Measurements from ENCODE around the gene ODC1.

Gene ODC1

GRCh38 chr2:10487081-10487740, 39.1 kb upstream of the ODC1 start:
- H3K4me1 ChIP-seq (ENCODE audit: insufficient read depth, low read length): no peaks in the 10 kb centered on the region
- H3K4me2 ChIP-seq (ENCODE audit: insufficient read depth, low read length): no peak overlapping the region
- no peak overlapping the region for H3K9ac ChIP-seq (ENCODE audit: low read depth, low read length)
- peaks cover 2% of the 10 kb centered on the region for H3K9me3 ChIP-seq (ENCODE audit: insufficient read depth, low read length, severe bottlenecking)
- no peaks in the 10 kb centered on the region for H4K20me1 ChIP-seq (ENCODE audit: insufficient read depth, low read length)
- H3K27me3 ChIP-seq (ENCODE audit: insufficient read depth, low read length, poor library complexity): peaks cover 10% of the 10 kb centered on the region
- no peak for TF ChIP-seq EZH2 (IDR thresholded peaks at IDR 0.05; ENCODE audit: borderline replicate concordance, low read depth, low read length, severe bottlenecking)
- no peak for TF ChIP-seq CTCF (IDR thresholded peaks at IDR 0.05; ENCODE audit: borderline replicate concordance, extremely low read depth, low read length, poor library complexity, severe bottlenecking)
- DNase-seq: no peak
- no peak overlapping the region for H3K4me3 ChIP-seq (ENCODE audit: low read depth in 1 of 2, low read length in 2 of 2)
- no peak overlapping the region for H3K27ac ChIP-seq (ENCODE audit: low read length)
- no peaks in the 10 kb centered on the region for H3K36me3 ChIP-seq (ENCODE audit: insufficient read depth, low read length)
- H3K79me2 ChIP-seq (ENCODE audit: insufficient read depth, low read length): no peaks in the 10 kb centered on the region
- H2AFZ ChIP-seq (ENCODE audit: low read depth, low read length): no peak overlapping the region
- ATAC-seq (ENCODE audit: insufficient read depth, low read depth): no peak

GRCh38 chr2:10486601-10487079, 38.5 kb upstream of the ODC1 start:
- Histone ChIP-seq H4K20me1 (ENCODE audit: insufficient read depth, low read length) (no peaks in the 10 kb centered on the region), H3K27ac (ENCODE audit: low read length) (no peak overlapping the region), H3K4me1 (ENCODE audit: insufficient read depth, low read length) (no peaks in the 10 kb centered on the region), H3K4me2 (ENCODE audit: insufficient read depth, low read length) (no peak overlapping the region), H3K4me3 (ENCODE audit: low read depth in 1 of 2, low read length in 2 of 2) (no peak overlapping the region), H2AFZ (ENCODE audit: low read depth, low read length) (no peak overlapping the region), H3K79me2 (ENCODE audit: insufficient read depth, low read length) (no peaks in the 10 kb centered on the region), H3K9me3 (ENCODE audit: insufficient read depth, low read length, severe bottlenecking) (peaks cover 2% of the 10 kb centered on the region), H3K9ac (ENCODE audit: low read depth, low read length) (no peak overlapping the region), H3K36me3 (ENCODE audit: insufficient read depth, low read length) (no peaks in the 10 kb centered on the region), H3K27me3 (ENCODE audit: insufficient read depth, low read length, poor library complexity) (peaks cover 10% of the 10 kb centered on the region)
- TF ChIP-seq CTCF (IDR thresholded peaks at IDR 0.05; ENCODE audit: borderline replicate concordance, extremely low read depth, low read length, poor library complexity, severe bottlenecking) (no peak), EZH2 (IDR thresholded peaks at IDR 0.05; ENCODE audit: borderline replicate concordance, low read depth, low read length, severe bottlenecking) (no peak)
- DNase-seq: no peak
- no peak for ATAC-seq (ENCODE audit: insufficient read depth, low read depth)

- Histone ChIP-seq H3K9ac (ENCODE audit: low read depth, low read length) (no peak overlapping the region), H3K4me2 (ENCODE audit: insufficient read depth, low read length) (no peak overlapping the region), H4K20me1 (ENCODE audit: insufficient read depth, low read length) (no peaks in the 10 kb centered on the region), H3K27me3 (ENCODE audit: insufficient read depth, low read length, poor library complexity) (peaks cover 10% of the 10 kb centered on the region), H3K36me3 (ENCODE audit: insufficient read depth, low read length) (no peaks in the 10 kb centered on the region), H3K27ac (ENCODE audit: low read length) (no peak overlapping the region), H3K9me3 (ENCODE audit: insufficient read depth, low read length, severe bottlenecking) (no peaks in the 10 kb centered on the region), H3K4me1 (ENCODE audit: insufficient read depth, low read length) (no peaks in the 10 kb centered on the region), H3K4me3 (ENCODE audit: low read depth in 1 of 2, low read length in 2 of 2) (no peak overlapping the region), H3K79me2 (ENCODE audit: insufficient read depth, low read length) (no peaks in the 10 kb centered on the region), H2AFZ (ENCODE audit: low read depth, low read length) (no peak overlapping the region)
- DNase-seq: no peak
- ATAC-seq (ENCODE audit: insufficient read depth, low read depth): no peak
- TF ChIP-seq EZH2 (IDR thresholded peaks at IDR 0.05; ENCODE audit: borderline replicate concordance, low read depth, low read length, severe bottlenecking) (no peak), CTCF (IDR thresholded peaks at IDR 0.05; ENCODE audit: borderline replicate concordance, extremely low read depth, low read length, poor library complexity, severe bottlenecking) (no peak)
These were observed 38.0 kb upstream of the ODC1 start for GRCh38 chr2:10486091-10486490.
